ENCODE data around the gene UACA. TPM values are rescaled to one million over a fixed set of nuclear protein-coding genes. Genes with fewer than 3 reads are reported as not detected.

UACA gene
- total RNA-seq, 1 experiment from 2014 or later, result 141 TPM

GRCh38 chr15:70797464-70797863 lies 34.1 kb upstream of the UACA start:
- H3K36me3 ChIP-seq (ENCODE audit: control insufficient read depth, insufficient read depth, low read length), result no peaks in the 10 kb centered on the region
- H3K4me1 ChIP-seq, result peaks cover 49% of the 10 kb centered on the region
- POLR2A ChIA-PET, result interaction anchor here (0.6 kb wide), 1 partner anchor 83 kb away, joined by 3 read pairs; no protein-coding TSS in a partner anchor
- Mint-ChIP-seq H3K4me1 (ENCODE audit: low read depth, unreplicated experiment) (peaks cover 36% of the 10 kb centered on the region), H3K4me3 (ENCODE audit: unreplicated experiment) (no peak overlapping the region), H3K27me3 (ENCODE audit: insufficient read depth, unreplicated experiment) (no peaks in the 10 kb centered on the region), H3K9me3 (ENCODE audit: unreplicated experiment) (no peaks in the 10 kb centered on the region), H3K36me3 (ENCODE audit: insufficient read depth, unreplicated experiment) (no peaks in the 10 kb centered on the region), H3K27ac (ENCODE audit: unreplicated experiment) (no peak overlapping the region)
- no peaks in the 10 kb centered on the region; the same call in 1 of the 2 replicates for H3K9me3 ChIP-seq
- no peak for DNase-seq
- intact Hi-C loops (cut with micrococcal nuclease; ENCODE audit: unreplicated experiment), result no loop called here
- CTCF ChIA-PET, result no interaction called here
- no peak for TF ChIP-seq CTCF (IDR thresholded peaks at IDR 0.05; ENCODE audit: insufficient read depth in 1 of 2, low read depth in 1 of 2, low read length in 1 of 2, severe bottlenecking in 1 of 2, unreplicated experiment in 1 of 2)
- no TSS peak for BruUV-seq (replicated peaks)
- no peak overlapping the region for H3K4me3 ChIP-seq (ENCODE audit: low read depth, low read length)
- no peaks in the 10 kb centered on the region for H3K27me3 ChIP-seq (replicated peaks; ENCODE audit: control insufficient read depth, insufficient read depth, low read length)

DNA sequence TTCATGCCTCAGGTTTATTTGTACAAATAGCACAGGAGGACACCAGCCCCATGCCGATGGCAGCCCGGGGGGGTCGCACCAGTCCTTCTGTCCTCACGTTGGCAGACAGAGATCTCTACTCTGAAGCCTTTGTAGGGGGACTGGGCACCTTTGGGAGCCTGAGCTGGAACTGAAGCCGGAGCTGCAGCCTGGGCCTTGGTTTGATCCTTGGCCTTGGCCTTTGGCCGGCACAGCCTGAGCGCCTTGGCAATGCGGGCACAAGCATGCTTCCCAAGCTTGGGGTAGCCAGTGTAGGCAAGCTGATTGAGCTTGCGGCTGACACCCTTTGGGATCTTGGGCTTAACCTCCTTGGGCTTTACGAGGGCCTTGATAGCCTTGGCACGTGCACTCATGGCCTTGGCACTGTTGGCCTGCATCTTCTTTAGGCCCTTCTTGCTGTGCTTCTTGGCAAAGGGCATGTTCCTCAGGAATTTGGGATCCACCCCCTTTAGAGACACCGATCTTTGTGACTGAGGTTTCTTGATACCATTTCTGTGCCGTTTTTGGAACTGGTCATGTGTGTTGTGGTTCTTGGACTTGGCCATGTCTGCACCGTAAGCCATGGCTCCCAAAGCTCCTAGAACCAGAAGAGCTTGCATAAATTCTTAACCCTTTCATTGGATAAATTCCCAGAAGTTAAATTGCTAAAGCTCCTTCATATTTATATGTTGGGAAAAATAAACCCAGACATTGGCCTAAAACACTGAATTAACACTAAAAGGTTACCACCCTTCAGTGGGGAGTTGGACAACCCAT lies 33.4 kb upstream of the UACA start:
- no peak overlapping the region for H3K27ac Mint-ChIP-seq (ENCODE audit: unreplicated experiment)
- POLR2A ChIA-PET, result interaction anchor here (0.6 kb wide), 1 partner anchor 82 kb away, joined by 3 read pairs; no protein-coding TSS in a partner anchor
- Histone ChIP-seq H3K4me1 (peaks cover 56% of the 10 kb centered on the region), H3K36me3 (ENCODE audit: control insufficient read depth, insufficient read depth, low read length) (no peaks in the 10 kb centered on the region), H3K9me3 (no peaks in the 10 kb centered on the region; the same call in 1 of the 2 replicates), H3K27me3 (replicated peaks; ENCODE audit: control insufficient read depth, insufficient read depth, low read length) (no peaks in the 10 kb centered on the region), H3K4me3 (ENCODE audit: low read depth, low read length) (no peak overlapping the region)
- H3K9me3 Mint-ChIP-seq (ENCODE audit: unreplicated experiment), result no peaks in the 10 kb centered on the region
- CTCF ChIA-PET, result interaction anchor here (0.6 kb wide), 1 partner anchor 131 kb away, joined by 3 read pairs; no protein-coding TSS in a partner anchor
- no peak for DNase-seq
- TF ChIP-seq CTCF (IDR thresholded peaks at IDR 0.05; ENCODE audit: insufficient read depth in 1 of 2, low read depth in 1 of 2, low read length in 1 of 2, severe bottlenecking in 1 of 2, unreplicated experiment in 1 of 2), result no peak
- no peaks in the 10 kb centered on the region for H3K36me3 Mint-ChIP-seq (ENCODE audit: insufficient read depth, unreplicated experiment)
- no peak overlapping the region for H3K4me3 Mint-ChIP-seq (ENCODE audit: unreplicated experiment)
- no TSS peak for BruUV-seq (replicated peaks)
- H3K4me1 Mint-ChIP-seq (ENCODE audit: low read depth, unreplicated experiment), result peaks cover 41% of the 10 kb centered on the region
- no peaks in the 10 kb centered on the region for H3K27me3 Mint-ChIP-seq (ENCODE audit: insufficient read depth, unreplicated experiment)
- intact Hi-C loops (cut with micrococcal nuclease; ENCODE audit: unreplicated experiment), result no loop called here

DNA sequence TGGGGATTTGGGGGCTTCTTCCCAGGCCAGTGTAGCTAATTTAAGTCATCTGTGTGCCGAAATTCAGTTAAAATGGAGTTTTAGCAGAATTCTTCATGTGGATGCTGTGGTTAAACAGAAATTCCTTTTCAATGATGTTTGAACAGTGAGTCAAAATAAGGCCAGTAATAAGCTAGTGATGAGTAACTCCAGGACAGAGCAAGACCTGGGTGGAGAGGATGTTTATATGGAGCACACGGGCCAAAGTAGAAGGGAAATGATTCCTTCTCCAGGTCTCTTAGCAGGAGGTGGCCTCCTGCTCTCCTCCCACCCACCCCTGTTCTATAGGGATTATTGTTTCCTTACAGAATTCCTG lies 31.9 kb upstream of the UACA start:
- no peak overlapping the region for H3K4me3 ChIP-seq (ENCODE audit: low read depth, low read length)
- H3K4me1 Mint-ChIP-seq (ENCODE audit: low read depth, unreplicated experiment), result peaks cover 38% of the 10 kb centered on the region

More for the DNA sequence above, 31.9 kb upstream of the UACA start:
- Histone ChIP-seq H3K27me3 (replicated peaks; ENCODE audit: control insufficient read depth, insufficient read depth, low read length) (no peaks in the 10 kb centered on the region), H3K4me1 (peaks cover 54% of the 10 kb centered on the region), H3K36me3 (ENCODE audit: control insufficient read depth, insufficient read depth, low read length) (no peaks in the 10 kb centered on the region), H3K9me3 (no peaks in the 10 kb centered on the region; the same call in 1 of the 2 replicates)
- BruUV-seq (replicated peaks), result no TSS peak
- no peaks in the 10 kb centered on the region for H3K36me3 Mint-ChIP-seq (ENCODE audit: insufficient read depth, unreplicated experiment)
- CTCF ChIA-PET, result interaction anchor here (1.2 kb wide), 1 partner anchor 16 kb away, joined by 4 read pairs; no protein-coding TSS in a partner anchor
- H3K27ac Mint-ChIP-seq (ENCODE audit: unreplicated experiment), result no peak overlapping the region
- POLR2A ChIA-PET, result no interaction called here
- no peaks in the 10 kb centered on the region for H3K9me3 Mint-ChIP-seq (ENCODE audit: unreplicated experiment)
- H3K27me3 Mint-ChIP-seq (ENCODE audit: insufficient read depth, unreplicated experiment), result no peaks in the 10 kb centered on the region
- intact Hi-C loops (cut with micrococcal nuclease; ENCODE audit: unreplicated experiment), result no loop called here
- no peak overlapping the region for H3K4me3 Mint-ChIP-seq (ENCODE audit: unreplicated experiment)
- DNase-seq, result no peak
- no peak for TF ChIP-seq CTCF (IDR thresholded peaks at IDR 0.05; ENCODE audit: insufficient read depth in 1 of 2, low read depth in 1 of 2, low read length in 1 of 2, severe bottlenecking in 1 of 2, unreplicated experiment in 1 of 2)

Measured in Caco-2 (cell line).